ENCODE data around the gene GCNT4.

The GCNT4 gene

GRCh38 chr5:75049456-75050351, 2.7 kb downstream of the GCNT4 start:
- DNase-seq, result peak; percentile 62

GRCh38 chr5:75048457-75048953, 3.9 kb downstream of the GCNT4 start:
- peak; percentile 21 for DNase-seq

GRCh38 chr5:75047356-75047755, 5.0 kb downstream of the GCNT4 start:
- no peak for DNase-seq

GRCh38 chr5:75046366-75047142, 5.8 kb downstream of the GCNT4 start:
- DNase-seq, result no peak

- no peak for DNase-seq
Measured at GRCh38 chr5:75045071-75045470, 7.3 kb downstream of the GCNT4 start.

GRCh38 chr5:75044406-75044805, 8.0 kb downstream of the GCNT4 start:
- DNase-seq, result no peak

GRCh38 chr5:75043633-75044264, 8.6 kb downstream of the GCNT4 start:
- DNase-seq, result no peak

- DNase-seq, result no peak
Measured at GRCh38 chr5:75042522-75042921, 9.8 kb downstream of the GCNT4 start.

GRCh38 chr5:75040973-75041372, 11.4 kb downstream of the GCNT4 start:
- DNase-seq, result peak; percentile 23

- DNase-seq, result peak; percentile 59
Measured at GRCh38 chr5:75037106-75037505, 15.3 kb downstream of the GCNT4 start.

GRCh38 chr5:75034137-75034739, 18.1 kb downstream of the GCNT4 start:
- DNase-seq, result no peak

GRCh38 chr5:75031366-75031765, 21.0 kb downstream of the GCNT4 start:
- DNase-seq, result no peak

GRCh38 chr5:75028090-75028489, 24.3 kb downstream of the GCNT4 start:
- DNase-seq, result no peak

GRCh38 chr5:75023368-75024159, 28.8 kb downstream of the GCNT4 start:
- no peak for DNase-seq

- no peak for DNase-seq
Measured at GRCh38 chr5:75021800-75022199, 30.6 kb downstream of the GCNT4 start.

- DNase-seq, result no peak
Measured at GRCh38 chr5:75021219-75021618, 31.1 kb downstream of the GCNT4 start.

- no peak for DNase-seq
Measured at GRCh38 chr5:75020016-75020656, 32.2 kb downstream of the GCNT4 start.

GRCh38 chr5:75018805-75019587, 33.4 kb downstream of the GCNT4 start:
- no peak for DNase-seq

- no peak for DNase-seq
Measured at GRCh38 chr5:75017971-75018370, 34.4 kb downstream of the GCNT4 start.

- DNase-seq, result no peak
Measured at GRCh38 chr5:75016896-75017295, 35.5 kb downstream of the GCNT4 start.

GRCh38 chr5:75012748-75013147, 39.6 kb downstream of the GCNT4 start:
- DNase-seq, result no peak

All from HCEC 1CT (cell line).